GM19397 (cell line): ENCODE results near the gene YTHDF1.
"Not testable (repeated sequence)": the region's sequence is repeated elsewhere in the genome, so short reads cannot be mapped to it uniquely, and the experiment has no call there.

Source experiments
- ATAC-seq: cut with Tn5 transposase; IDR thresholded peaks from one replicate; pipeline ENCODE4 v1.9.1; 2021; ENCODE audit warnings: mild to moderate bottlenecking, moderate library complexity; ENCODE audit not compliant: unreplicated experiment

The YTHDF1 gene

DNA sequence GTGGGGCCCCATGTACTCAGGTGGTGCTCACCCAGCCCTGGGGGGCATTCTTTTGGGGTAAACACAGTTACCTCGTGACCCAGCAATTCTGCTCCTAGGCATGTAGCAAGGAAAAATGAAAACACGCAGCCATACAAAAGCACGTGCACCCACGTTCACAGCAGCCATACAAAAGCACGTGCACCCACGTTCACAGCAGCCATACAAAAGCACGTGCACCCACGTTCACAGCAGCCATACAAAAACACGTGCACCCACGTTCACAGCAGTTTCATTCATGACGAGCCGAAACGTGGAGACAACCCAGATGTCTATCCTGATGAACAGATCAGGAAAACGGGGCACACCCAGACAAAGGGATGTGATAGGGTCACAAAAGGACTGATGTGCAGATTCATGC lies 57.1 kb downstream of the YTHDF1 start:
- no peak for ATAC-seq

DNA sequence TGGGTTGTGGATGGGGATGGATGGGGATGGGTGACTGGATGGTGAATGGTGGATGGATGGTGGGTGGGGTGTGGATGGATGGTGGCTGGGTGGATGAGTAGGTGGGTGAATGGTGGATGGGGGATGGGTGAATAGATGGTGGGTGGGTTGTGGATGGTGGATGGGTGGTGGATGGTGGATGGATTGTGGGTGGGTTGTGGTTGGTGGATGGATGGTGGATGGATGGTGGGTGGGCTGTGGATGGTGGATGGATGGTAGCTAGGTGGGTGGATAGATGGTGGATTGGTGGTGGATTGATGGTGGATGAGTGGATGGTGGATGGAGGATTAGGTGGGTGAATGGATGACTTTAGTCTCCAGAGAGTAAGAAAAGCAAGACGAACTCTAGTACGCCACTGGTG lies 57.6 kb downstream of the YTHDF1 start:
- no peak for ATAC-seq

DNA sequence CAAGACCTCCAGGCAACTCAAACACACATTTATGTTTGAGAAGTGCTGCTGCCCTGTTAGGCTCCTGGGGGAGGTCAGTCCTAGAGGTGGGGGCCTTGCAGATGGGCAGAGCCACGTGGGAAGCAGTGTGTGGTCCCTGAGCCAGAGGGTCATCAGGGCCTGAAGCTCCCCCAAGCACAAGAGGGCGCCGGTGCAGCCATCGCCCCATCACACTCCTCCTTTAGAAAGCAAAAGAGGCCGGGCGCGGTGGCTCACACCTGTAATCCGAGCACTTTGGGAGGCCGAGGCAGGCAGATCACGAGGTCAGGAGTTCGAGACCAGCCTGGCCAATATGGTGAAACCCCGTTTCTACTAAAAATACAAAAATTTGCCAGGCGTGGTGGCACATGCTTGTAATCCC lies 58.5 kb downstream of the YTHDF1 start:
- not testable (repeated sequence) for ATAC-seq

DNA sequence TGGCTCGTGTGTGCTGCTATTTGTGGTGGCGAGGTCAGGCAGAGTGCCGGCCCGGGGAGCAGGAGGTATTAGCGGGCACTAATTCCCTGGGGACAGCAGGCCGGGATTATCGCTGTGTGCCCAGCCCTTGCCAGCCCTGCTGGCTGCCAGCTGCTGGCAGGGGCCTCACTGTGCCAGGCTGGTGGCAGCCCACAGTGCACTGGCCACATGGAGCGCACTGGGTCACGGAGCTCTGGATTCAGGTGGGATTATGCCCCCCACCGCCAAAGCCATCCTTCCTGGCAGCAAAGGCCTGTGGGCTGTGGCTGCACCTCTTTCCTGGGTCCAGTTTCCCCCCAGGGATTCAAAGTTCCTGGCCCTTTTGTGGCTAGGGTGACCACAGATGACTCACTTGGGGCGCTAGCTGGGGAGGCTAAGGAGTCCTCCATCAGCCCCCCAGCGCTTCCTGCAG lies 59.7 kb downstream of the YTHDF1 start:
- ATAC-seq, result no peak

DNA sequence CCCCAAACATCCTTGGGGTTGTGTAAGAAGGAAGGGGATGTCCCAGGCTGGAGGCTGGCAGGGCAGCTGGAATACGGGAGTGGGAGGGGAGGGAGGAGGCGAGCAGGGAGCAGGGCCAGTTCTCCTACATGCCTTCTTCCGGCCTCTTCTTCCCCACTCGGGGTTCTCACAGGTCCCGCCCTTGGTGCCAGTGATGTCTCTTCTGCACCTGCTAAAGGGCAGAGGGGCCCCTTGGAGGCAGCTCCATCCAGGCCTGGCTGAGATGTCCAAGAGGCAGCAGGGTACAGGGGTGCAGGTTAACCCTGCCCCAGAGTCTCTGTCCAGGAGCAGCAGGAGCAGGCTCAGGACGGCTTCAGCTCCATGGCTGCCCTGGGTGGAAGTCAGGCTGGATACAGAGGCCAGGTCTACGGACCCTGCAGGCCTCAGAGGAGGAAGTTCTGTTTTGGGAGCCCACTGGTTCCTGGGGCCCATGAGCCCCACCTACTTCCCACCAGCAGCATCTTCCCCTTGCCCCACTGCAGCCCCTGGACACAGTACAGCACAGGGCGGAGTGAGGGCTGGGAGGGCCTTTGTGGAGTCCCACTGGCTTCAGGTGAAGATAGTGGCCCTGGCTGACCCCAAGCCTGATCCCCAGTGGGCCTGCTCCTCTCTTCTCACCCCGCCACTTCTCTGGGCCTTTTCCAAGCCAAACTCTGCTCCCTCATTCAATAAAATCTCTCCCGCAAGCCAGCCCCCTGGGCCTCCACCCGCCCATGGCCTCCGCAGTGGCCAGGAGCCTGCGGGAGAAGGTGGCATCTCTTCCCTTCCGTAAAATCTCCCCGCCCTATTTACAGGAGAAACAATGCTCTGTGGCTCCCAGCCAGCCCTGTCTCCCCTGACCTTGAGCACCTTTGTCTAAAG lies 60.4 kb downstream of the YTHDF1 start:
- no peak for ATAC-seq

DNA sequence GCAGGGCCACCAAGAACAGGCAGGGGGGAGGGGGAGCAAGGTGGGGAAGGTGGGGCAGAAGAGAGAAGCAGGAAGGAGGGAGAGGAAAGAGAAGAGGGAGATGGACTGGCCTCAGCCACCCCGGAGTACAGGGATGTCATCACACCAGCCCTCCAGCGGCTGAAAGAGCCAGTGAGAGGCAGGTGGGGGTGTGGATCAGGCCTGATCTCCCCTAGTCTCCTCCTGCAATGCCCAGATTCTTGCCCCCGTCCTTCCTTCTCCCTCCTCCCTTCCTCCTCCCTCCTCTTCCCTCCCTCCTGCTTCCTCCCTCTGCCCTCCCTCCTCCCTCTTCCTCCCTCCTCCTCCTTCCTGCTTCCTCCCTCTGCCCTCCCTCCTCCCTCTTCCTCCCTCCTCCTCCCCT lies 61.5 kb downstream of the YTHDF1 start:
- ATAC-seq, result no peak

DNA sequence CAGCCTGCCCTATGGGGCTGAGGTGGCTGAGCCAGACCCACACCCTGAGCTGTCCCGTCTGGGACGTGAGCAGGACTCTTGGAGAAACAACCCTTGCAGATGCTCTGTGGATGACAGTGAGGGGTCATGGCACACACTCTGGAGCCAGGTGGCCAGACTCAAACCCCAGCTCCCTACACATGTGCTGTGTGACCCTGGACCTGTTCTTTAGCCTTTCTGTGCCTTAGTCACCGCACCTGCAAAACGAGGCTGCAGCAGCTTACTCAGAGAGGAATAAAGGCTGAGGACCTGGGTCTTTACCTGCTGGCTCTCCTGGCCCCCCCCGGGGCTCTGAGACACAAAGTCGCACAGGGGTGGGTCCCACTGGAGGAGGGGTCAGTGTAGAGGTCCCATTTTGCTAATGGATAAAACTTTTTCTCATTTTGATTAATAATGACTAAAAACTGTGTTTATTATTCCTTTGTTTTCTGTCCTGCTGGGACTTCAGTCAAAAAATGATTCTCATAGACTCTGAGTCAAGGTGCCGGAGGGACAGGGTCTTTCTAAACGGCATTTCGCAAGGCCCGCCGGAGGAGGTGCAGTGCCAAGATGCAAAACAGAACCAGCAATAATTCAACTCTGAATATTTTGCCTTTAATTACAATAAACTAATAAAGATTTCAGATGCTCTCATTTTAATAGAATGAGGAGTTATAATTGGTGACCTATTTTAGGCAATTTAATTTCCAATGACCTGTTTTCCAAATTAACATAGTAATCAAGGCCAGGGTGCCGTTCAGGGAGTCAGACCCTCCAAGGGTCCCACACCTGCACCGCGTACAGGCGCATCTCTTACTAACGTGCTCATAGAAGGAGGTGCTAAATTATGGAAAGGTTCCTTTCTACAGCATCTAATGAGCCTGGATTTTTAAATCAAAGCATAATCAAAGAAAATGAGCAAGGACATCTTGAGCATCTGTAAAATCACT lies 62.4 kb downstream of the YTHDF1 start:
- ATAC-seq, result no peak

DNA sequence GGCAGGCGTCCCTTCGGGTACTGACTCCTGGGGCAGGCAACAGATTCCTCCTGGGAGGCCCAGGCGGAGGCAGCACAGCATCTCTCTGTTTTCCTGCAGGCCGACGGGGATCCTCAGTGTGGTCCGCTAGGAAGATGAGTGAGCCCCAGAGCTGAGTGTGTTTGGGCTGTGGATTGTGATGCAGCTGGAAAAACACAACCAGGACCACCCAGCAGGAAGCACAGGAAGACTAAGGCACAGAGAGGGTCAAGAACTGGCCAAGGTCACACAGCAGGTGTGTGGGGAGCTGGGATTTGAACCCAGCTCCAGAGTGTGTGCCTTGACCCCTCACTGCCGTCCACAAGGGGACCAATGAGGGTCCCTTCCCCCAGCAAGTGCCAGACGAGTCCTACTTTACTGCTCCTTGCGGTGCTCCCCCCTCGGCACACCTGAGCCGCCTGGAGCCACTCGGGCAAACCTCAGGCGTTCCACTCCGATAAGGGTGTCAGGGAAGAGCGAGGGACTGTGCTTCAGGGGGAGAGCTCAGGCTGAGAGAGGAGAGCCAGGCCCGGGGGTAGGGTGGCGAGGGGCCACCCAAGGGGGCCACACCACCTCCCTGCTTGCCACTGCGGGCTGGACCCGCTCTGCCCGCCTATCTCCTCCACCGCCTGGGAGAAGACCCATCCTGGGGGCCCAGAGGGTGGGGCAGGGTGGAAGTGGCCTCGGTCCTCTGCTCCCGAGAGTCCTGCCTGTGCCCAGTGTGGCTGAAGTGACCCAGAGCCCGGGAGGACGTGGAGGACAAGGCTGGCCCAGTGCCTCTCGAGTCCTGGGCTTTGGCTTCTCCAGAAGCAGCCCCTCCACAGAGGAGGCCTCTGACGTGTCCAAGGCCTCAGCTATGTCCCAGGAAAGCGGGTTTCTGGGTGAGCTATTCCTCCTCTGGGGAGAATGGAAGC lies 63.3 kb downstream of the YTHDF1 start:
- no peak for ATAC-seq

DNA sequence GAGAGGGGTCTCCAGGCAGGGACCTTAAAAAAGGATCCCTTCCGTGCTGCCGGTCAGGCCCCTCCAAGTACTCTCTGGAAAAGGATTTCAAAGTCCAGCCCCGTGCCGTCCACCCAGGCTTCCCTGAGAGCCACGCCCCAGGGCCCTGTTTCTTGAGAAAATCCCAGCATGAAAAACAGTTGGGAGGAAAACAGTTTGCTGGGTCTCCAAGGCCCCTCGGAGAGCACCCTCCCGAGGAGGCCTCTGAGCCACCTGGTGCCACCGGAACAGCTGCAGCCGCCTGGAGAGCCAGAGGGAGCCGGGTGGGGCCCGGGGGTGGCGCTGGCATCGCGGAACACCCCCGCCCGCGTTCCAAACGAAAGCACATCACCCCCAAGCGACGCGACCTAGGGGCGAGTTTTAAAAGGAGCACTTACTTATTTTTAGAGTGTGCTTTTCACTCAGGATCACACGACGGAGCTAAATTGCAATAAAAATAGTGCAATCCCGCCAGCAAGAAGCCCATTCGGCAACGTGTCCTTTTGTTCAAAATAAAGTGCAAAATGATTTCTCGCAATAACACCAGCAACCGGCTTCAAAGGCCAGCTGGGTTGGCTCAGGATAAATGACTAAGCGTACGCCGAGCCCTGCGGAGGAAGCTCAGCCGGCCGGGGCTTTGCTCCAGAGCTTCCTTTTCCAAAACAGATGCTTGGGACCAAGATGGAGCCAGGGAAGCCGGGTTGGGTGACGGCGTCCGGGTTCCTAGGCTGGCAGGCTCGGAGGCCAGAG lies 64.2 kb downstream of the YTHDF1 start:
- ATAC-seq, result no peak

DNA sequence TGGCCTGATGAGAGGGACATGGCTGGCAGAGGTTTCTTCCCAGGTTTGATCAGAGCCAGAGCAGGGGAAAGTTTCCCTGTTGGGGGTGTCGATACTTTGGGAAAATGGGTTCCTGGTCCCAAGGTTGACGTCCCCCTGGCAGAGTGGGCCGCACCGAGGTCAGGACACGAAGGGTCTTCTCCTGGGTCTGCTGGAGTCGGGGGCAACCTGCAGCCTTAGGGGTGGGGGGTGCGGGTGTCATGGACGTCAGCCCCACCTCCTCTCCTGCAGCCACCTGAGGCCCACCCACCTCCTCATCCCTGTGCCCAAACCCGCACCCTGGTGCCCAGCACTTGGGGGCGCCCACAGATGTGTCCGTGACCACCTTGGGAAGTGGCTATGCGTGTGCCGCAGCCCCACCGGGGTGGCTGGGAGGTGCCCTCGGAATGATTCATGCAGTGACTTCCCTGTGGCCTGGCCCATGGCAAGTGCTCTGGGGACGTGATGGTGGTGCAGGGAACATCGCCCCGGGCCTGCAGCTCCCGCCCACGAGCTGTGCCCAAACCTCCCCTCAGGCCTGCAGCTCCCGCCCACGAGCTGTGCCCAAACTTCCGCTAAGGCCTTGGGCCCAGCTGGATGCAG lies 64.9 kb downstream of the YTHDF1 start:
- no peak for ATAC-seq

DNA sequence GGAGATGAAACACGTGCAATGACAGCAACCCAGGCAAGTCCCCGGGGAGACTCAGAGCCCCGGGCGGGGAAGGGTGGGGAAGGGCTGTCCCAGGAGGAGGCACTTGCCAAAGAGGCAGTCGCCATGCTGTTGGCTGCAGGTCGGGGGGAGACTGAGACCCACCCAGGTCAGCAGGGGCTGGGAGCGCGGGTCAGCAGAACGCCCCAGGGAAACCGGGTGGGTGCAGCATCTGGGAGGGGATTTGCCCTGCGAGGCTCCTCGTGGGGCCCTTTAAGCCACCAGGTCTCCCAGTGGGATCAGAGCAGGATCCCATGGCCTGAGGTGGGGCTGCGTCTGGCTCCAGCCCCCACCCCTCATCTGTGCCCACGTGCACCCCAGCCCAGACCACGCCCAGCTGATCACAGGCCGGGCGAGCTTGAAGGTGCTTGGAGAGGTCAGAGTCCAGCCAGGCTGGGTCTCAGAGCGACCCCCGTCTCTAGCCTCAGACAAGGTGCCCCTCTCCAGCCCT lies 65.5 kb downstream of the YTHDF1 start:
- ATAC-seq, result no peak

DNA sequence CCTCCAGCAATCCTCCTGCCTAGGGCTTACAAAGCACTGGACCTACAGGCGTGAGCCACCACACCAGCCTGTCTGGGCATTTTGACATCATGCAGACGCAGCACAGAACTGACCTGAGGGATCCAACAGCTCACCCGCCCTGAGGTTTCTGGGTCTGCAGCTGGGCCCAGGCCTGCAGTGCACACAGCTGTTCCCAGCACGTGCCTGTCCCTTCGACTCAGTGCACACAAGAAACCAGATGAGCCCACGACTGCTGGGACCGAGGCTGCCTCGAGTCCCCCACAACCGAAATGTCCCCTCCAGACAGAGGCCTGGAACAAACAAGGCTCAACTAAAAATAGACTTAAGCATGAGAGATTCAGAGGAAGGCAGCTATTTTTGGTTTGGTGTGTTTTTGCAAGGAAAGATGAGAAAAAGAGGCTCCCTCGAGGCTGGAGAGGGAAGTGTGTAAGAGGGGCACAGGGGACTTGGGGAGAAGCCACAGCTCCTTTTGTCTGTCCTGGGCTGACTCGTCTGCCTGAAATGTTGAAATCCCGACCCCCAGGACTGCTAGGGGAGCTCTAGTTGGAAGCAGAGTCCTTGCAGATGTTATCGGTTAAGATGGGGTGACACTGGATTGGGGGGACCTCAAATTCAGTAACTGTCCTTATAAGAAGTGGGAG lies 66.3 kb downstream of the YTHDF1 start:
- ATAC-seq, result no peak

DNA sequence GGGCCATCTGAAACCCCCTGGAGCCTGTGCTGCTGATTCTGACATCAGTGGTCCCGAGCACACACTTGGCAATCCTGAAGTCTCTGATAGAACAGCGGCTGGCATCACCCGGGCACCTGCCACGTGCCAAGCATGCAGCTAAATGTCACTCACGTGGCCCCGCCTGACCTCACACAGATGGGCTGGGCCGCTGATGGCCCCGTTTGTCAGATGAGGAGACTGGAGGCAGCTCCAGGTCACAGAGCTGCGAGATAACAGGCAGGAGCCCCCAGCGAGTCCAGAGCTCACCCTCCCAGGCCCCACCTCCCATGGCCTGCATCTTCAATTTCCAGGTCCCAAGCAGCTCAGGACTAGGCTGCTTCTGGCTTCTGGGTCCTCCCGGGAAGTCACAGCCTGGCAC lies 67.2 kb downstream of the YTHDF1 start:
- no peak for ATAC-seq

DNA sequence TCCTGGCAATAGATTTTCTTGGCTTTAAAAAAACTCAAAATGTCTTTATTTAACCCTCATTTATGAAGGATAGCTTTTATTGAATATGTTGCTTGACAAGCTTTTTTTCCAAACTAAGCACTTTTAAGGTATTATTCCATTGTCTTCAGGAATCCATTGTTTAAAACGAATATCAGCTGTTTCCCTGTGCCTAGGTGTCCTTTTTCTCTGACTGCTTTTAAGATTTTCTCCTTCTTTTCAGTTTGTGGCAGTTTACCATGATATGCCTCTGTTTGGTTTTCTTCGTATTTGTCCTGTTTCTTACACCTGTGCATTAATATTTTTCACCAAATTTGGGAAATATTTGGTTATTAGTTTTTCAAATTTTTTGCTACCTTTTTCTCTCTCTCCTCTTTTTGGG lies 68.4 kb downstream of the YTHDF1 start:
- no peak for ATAC-seq
